GM18499 (cell line): ENCODE measurements around the gene ATF7IP2.
"Not testable (repeated sequence)": the region's sequence is repeated elsewhere in the genome, so short reads cannot be mapped to it uniquely, and the experiment has no call there.

Experiments
- ATAC-seq: cut with Tn5 transposase; IDR thresholded peaks from one replicate; pipeline ENCODE4 v1.9.1; 2021; ENCODE audit warnings: moderate number of reproducible peaks; ENCODE audit not compliant: insufficient read depth, unreplicated experiment

Gene ATF7IP2

GRCh38 chr16:10428433-10429168 lies 42.7 kb downstream of the ATF7IP2 start:
- ATAC-seq = no peak

- ATAC-seq = not testable (repeated sequence)
These were observed 43.6 kb downstream of the ATF7IP2 start for GRCh38 chr16:10429299-10429969.

GRCh38 chr16:10441726-10442125 lies 55.9 kb downstream of the ATF7IP2 start:
- no peak for ATAC-seq

GRCh38 chr16:10447289-10447688 lies 61.4 kb downstream of the ATF7IP2 start:
- no peak for ATAC-seq

GRCh38 chr16:10452208-10453158 lies 66.6 kb downstream of the ATF7IP2 start:
- ATAC-seq = not testable (repeated sequence)

- no peak for ATAC-seq
These were observed 67.3 kb downstream of the ATF7IP2 start for GRCh38 chr16:10453159-10453510.

- ATAC-seq = no peak
These were observed 80.0 kb downstream of the ATF7IP2 start for GRCh38 chr16:10465821-10466220.

- no peak for ATAC-seq
These were observed 80.5 kb downstream of the ATF7IP2 start for GRCh38 chr16:10466313-10466712.

- ATAC-seq = no peak
These were observed 81.0 kb downstream of the ATF7IP2 start for GRCh38 chr16:10466861-10467260.

GRCh38 chr16:10476636-10477035 lies 90.8 kb downstream of the ATF7IP2 start:
- not testable (repeated sequence) for ATAC-seq

- ATAC-seq = no peak
These were observed 94.3 kb downstream of the ATF7IP2 start for GRCh38 chr16:10480151-10480550.

GRCh38 chr16:10485159-10485558 lies 99.3 kb downstream of the ATF7IP2 start:
- ATAC-seq = no peak

- ATAC-seq = no peak
These were observed 100.0 kb downstream of the ATF7IP2 start for GRCh38 chr16:10485698-10486382.

GRCh38 chr16:10490141-10490540 lies 104.3 kb downstream of the ATF7IP2 start:
- no peak for ATAC-seq

GRCh38 chr16:10493276-10493675 lies 107.4 kb downstream of the ATF7IP2 start:
- ATAC-seq = no peak

- no peak for ATAC-seq
These were observed 108.6 kb downstream of the ATF7IP2 start for GRCh38 chr16:10494343-10495030.

- no peak for ATAC-seq
These were observed 109.1 kb downstream of the ATF7IP2 start for GRCh38 chr16:10495031-10495345.

- ATAC-seq = no peak
These were observed 111.6 kb downstream of the ATF7IP2 start for GRCh38 chr16:10497132-10498101.

GRCh38 chr16:10500582-10500981 lies 114.7 kb downstream of the ATF7IP2 start:
- ATAC-seq = no peak
